Transverse colon (tissue), 3 donors: ENCODE results near the gene KRTAP4-3.
"Not testable (repeated sequence)": the region's sequence is repeated elsewhere in the genome, so short reads cannot be mapped to it uniquely, and the experiment has no call there.

Source experiments
- EP300 ChIP-seq: sonication (generic); formaldehyde crosslinking; IDR thresholded peaks from one replicate; pipeline ENCODE4 v1.6.1; 2017; ENCODE audit warnings: antibody characterized with exemption, low read depth
- POLR2A ChIP-seq: fragments of 450-650 bp; IDR thresholded peaks from one replicate; pipeline ENCODE4 v1.6.1; 2016; ENCODE audit warnings: antibody characterized with exemption, mild to moderate bottlenecking, moderate library complexity
- TF ChIP-seq, protein P1 (sequence below), 5 experiments: fragments of 200-600 bp in 3 of 5; fragments of 450-650 bp in 2 of 5; sonication (generic) in 3 of 5; IDR thresholded peaks; 1 replicate in 2 of 5; 2 replicates in 3 of 5; pipeline ENCODE4 v1.5.1; 2016 to 2017; ENCODE audit warnings: antibody characterized with exemption in 5 of 5, inconsistent platforms in 3 of 5, mild to moderate bottlenecking in 2 of 5, moderate library complexity in 1 of 5

DNA sequence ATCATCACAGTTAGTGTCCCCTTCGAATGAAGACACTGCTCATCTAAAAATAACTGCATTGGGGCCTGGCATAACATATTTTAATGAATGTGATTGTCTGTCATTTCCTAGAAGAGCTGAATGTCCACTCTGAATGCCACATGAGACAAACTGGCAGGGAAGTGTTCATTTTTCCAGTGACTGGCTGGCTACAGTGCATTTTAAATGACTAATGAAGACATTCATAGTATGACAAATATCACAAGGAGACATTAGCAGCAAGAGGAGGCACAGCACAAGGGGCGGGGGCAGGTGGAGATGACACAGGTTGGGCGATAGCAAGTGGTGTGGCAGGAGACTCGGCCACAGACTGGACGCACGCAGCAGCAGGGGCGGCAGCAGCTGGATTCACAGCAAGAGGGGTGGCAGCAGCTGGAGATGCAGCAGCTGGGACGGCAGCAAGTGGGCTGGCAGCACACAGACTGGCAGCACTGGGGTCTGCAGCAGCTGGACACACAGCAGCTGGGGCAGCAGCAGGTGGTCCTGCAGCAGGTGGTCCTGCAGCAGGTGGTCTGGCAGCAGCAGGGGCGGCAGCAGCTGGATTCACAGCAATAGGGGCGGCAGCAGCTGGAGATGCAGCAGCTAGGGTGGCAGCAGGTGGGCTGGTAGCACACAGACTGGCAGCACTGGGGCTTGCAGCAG lies 18.9 kb downstream of the KRTAP4-3 start:
- TF ChIP-seq, protein P1, sequence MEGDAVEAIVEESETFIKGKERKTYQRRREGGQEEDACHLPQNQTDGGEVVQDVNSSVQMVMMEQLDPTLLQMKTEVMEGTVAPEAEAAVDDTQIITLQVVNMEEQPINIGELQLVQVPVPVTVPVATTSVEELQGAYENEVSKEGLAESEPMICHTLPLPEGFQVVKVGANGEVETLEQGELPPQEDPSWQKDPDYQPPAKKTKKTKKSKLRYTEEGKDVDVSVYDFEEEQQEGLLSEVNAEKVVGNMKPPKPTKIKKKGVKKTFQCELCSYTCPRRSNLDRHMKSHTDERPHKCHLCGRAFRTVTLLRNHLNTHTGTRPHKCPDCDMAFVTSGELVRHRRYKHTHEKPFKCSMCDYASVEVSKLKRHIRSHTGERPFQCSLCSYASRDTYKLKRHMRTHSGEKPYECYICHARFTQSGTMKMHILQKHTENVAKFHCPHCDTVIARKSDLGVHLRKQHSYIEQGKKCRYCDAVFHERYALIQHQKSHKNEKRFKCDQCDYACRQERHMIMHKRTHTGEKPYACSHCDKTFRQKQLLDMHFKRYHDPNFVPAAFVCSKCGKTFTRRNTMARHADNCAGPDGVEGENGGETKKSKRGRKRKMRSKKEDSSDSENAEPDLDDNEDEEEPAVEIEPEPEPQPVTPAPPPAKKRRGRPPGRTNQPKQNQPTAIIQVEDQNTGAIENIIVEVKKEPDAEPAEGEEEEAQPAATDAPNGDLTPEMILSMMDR (IDR thresholded peaks at IDR 0.05), result not testable (repeated sequence)
- not testable (repeated sequence) for TF ChIP-seq POLR2A, EP300
